Retinal pigment epithelial cell (primary cell): ENCODE data around the gene ZC3H18.

Source experiments
- DNase-seq: peaks from one replicate; pipeline ENCODE4 v3.0.0-alpha.2; 2010; ENCODE audit warnings: low read depth
- H3K4me3 ChIP-seq: 2 replicates; pipeline ENCODE4 v1.5.1; 2011; ENCODE audit warnings: mild to moderate bottlenecking, low read length, control low read depth, moderate library complexity
- CTCF ChIP-seq: conservative IDR thresholded peaks from 2 replicates; pipeline ENCODE4 v1.5.1; 2011; ENCODE audit warnings: low read depth, low read length, control low read depth, inconsistent platforms

Gene ZC3H18

DNA sequence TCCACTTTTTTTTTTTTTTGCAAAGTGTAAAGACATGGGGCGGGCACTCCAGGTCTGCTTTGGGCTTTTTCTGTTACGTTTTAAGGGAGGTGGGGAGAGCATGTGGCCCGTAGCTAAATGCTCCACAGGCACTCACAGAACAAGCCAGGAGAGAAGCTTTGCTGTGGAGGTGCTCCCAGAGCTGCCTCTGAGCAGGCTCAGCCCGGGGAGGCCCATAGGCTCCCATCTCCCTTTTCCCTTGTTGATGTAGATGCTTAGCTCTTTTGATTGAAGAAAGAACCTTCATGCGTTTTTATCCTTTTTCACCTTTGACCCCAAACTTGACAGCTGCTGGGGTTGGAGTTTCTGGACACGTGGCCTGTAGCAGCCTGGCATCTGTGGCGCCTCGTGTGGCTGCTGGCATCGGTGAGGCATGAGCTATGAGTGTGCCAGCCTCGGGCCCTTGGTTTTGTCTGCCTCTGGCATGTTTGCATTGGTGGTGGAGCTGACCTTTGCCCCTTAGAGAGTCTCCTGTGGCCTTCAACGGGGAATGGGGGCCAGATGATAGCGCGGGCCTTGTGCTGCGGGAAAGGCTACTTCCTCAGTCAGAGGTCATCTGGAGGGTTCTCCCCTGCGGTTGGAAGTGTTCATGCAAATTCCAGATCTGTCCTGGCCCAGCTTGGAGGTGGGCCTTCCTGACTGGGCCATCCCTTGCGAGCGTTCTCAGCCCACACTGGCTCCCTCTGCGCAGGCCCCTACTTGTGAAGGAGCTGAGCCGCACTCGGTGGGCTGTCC lies 48.2 kb downstream of the ZC3H18 start:
- TF ChIP-seq CTCF = no peak
- no peak for DNase-seq
- no peak overlapping the region for H3K4me3 ChIP-seq

DNA sequence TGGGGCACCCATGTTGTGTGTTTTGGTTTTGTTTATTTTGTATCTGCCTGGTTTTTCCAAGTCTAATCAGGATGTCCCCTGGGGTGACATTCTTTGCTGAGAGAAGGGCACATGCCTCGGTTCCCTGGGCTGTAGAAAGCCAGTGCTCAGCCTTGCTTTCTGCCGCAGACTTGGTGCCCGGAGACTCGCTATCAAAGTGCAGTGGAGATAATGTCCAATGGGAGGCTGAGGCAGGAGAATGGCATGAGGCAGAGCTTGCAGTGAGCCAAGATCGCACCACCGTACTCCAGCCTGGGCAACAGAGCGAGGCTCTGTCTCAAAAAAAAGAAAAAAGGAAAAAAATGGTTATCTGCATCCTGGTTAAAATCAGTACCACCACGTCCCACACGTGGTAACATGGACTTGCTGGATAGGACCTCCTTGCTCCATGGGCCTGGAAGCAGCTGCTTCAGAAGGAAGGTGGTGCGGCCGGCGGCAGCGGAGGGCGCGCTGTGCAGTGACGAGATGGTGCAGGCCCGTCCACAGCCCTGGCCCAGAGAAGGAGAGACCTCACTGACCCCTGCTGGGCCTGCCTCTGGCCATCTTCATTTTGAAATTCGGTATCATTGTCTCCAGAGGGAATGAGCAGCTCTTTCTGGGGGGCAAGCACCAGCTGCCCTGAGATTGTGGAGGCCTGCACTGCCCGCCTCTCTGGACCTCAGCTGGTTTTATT lies 48.9 kb downstream of the ZC3H18 start:
- no peak for DNase-seq
- TF ChIP-seq CTCF = no peak
- no peak overlapping the region for H3K4me3 ChIP-seq

DNA sequence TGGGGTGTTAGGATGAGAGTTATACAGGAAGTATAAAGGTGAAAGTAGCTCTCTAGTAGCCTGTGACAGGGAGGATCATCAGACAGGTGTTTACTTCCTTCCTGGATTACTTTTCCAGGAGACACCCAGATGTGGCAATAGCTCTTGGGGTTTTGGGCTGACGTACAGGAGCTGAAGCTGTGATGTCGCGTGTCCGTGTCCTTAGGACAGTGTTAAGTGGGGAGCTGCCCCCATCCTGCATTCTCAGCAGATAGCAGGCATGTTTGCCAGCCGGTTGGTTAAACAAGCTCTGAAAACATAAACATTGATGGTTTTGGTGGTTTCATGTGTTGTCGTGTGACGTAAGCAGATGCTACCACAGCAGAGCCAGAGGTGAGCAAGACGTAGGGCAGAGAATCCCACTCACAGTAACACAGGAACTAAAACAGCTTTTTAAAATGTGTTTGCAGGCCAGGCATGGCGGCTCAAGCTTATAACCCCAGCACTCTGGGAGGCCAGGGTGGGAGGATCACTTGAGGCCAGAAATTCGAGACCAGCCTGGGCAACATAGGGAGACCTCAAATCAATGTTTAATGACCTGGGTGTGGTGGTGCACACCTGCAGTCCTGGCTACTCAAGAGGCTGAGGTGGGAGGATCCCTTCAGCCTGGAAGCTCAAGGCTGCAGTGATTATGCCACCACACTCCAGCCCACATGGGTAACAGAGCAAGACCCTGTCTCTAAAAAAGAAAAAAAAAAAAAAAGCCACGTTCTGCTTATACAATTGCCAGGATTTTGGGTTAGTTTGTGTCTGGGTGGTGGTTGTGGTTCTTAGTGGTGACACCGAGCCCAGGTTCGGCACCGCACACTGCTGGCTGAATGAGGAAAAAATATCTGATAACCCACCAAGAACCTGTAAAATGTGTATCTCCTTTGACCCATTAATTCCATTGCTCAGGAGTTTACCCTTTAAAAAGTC lies 49.9 kb downstream of the ZC3H18 start:
- TF ChIP-seq CTCF = no peak
- no peak for DNase-seq
- H3K4me3 ChIP-seq = no peak overlapping the region

DNA sequence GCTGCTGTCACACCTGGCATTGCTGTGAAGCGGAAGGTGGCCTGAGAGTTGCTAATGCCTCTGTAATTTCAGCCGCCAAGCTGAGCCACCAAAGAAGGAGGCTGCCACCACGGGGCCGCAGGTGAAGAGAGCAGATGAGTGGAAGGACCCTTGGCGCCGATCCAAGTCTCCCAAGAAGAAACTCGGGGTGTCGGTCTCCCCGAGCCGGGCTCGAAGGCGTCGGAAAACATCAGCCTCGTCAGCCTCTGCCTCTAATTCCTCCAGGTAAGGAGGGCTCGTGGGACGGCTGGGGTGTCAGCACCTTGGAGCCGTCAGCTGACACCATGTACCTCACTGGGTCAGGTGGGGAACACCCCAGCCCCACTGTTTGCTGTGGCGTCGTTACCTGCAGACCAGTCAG lies 51.9 kb downstream of the ZC3H18 start:
- no peak for TF ChIP-seq CTCF
- no peak overlapping the region for H3K4me3 ChIP-seq

DNA sequence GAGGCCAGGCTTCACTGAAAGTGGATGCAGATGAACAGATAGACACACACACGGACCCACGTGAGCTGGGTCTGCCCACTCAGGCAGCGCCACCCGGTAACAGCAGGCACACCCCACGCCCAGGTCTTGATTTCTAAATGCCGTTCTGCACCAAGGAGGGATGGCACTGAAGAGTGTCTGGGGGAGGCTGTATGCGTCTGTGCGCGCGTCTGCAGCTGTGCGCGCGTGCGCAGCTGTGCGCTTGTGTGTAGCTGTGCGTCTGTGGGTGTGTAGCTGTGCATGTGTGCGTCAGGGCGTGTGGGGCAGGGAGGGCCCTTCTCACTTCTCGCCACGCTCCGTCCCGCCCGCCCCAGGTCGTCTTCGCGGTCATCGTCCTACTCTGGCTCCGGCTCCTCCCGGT lies 52.7 kb downstream of the ZC3H18 start:
- DNase-seq = no peak
- TF ChIP-seq CTCF = no peak
- no peak overlapping the region for H3K4me3 ChIP-seq

More for the DNA sequence above, 51.9 kb downstream of the ZC3H18 start:
- DNase-seq = no peak

GRCh38 chr16:88623858-88624257 lies 53.7 kb downstream of the ZC3H18 start:
- no peak for TF ChIP-seq CTCF
- H3K4me3 ChIP-seq = no peak overlapping the region
- no peak for DNase-seq
